Endothelial cell of umbilical vein (primary cell): Measurements from ENCODE around the gene GATD1. TPM values are rescaled to one million over a fixed set of nuclear protein-coding genes. Genes with fewer than 3 reads are reported as not detected.

Source experiments
- BruUV-seq: library from RNA; stranded (reverse); fragments of 400-500 nt; replicated peaks from 2 replicates; lab custom pipeline; 2021; lab: Mats Ljungman, UMichigan
- CTCF ChIA-PET: fragments of 300-600, 350-600 bp; sonication (Branson Sonifier 250); formaldehyde crosslinking; loops from one replicate; lab custom pipeline; 2021; ENCODE audit warnings: antibody characterized with exemption, inconsistent platforms; lab: Charles Lee
- POLR2A ChIA-PET: fragments of 300-600, 350-600 bp; sonication (Branson Sonifier 250); formaldehyde crosslinking; loops from one replicate; lab custom pipeline; 2021; ENCODE audit warnings: antibody characterized with exemption, inconsistent platforms; lab: Charles Lee
- DNase-seq: peaks from one replicate; pipeline ENCODE4 v3.0.0-alpha.2; 2011; ENCODE audit warnings: low read depth, low spot score
- FAIRE-seq: peaks from 2 replicates; lab custom pipeline; 2011; peaks lifted over from hg19 to GRCh38; lab: Jason Lieb, UNC
- H2AFZ ChIP-seq: 2 replicates; pipeline ENCODE4 v1.6.0; 2012; ENCODE audit warnings: low read depth, low read length, control low read depth, inconsistent platforms
- H3K27ac ChIP-seq: 2 replicates; pipeline ENCODE4 v1.5.1; 2011; ENCODE audit warnings: low read depth, mild to moderate bottlenecking, control low read depth, low read length, moderate library complexity; ENCODE audit not compliant: insufficient read depth
- H3K27me3 ChIP-seq, 2 experiments: 2 replicates each; pipeline versions ENCODE4 v1.6.0 to v1.6.1; 2011; ENCODE audit warnings: low read length in 2 of 2, mixed read lengths in 1 of 2; ENCODE audit not compliant: control insufficient read depth in 2 of 2, insufficient read depth in 2 of 2
- H3K36me3 ChIP-seq, 2 experiments: 2 replicates in 1 of 2; 3 replicates in 1 of 2; pipeline ENCODE4 v1.5.1; 2011; ENCODE audit warnings: low read length in 2 of 2, mild to moderate bottlenecking in 1 of 2, moderate library complexity in 1 of 2; ENCODE audit not compliant: control insufficient read depth in 2 of 2, insufficient read depth in 2 of 2; ENCODE audit errors: extremely low read depth in 1 of 2
- H3K4me1 ChIP-seq: 3 replicates; pipeline ENCODE4 v1.5.1; 2011; ENCODE audit warnings: mild to moderate bottlenecking, low read length; ENCODE audit not compliant: control insufficient read depth, insufficient read depth; ENCODE audit errors: extremely low read depth
- H3K4me2 ChIP-seq: 2 replicates; pipeline ENCODE4 v1.6.1; 2011; ENCODE audit warnings: low read length, control low read depth, mixed read lengths; ENCODE audit not compliant: insufficient read depth
- H3K4me3 ChIP-seq, 3 experiments: fragments of 200-600 bp in 1 of 3; sonication (generic), shearing (Covaris generic) in 1 of 3; replicated peaks in 1 of 3; 2 replicates each; pipeline ENCODE4 v1.5.1; 2011 to 2016; ENCODE audit warnings: control low read depth in 3 of 3, low read length in 3 of 3, mild to moderate bottlenecking in 2 of 3, inconsistent platforms in 1 of 3, low read depth in 1 of 3, moderate library complexity in 1 of 3; ENCODE audit not compliant: insufficient read depth in 1 of 3
- H3K79me2 ChIP-seq: 2 replicates; pipeline ENCODE4 v1.6.0; 2012; ENCODE audit warnings: low read length, inconsistent platforms; ENCODE audit not compliant: control insufficient read depth, insufficient read depth
- H3K9ac ChIP-seq: replicated peaks from 2 replicates; pipeline ENCODE3; 2011; ENCODE audit warnings: low read length, control low read depth; ENCODE audit not compliant: insufficient read depth; ENCODE audit errors: extremely low read depth
- H3K9me1 ChIP-seq: replicated peaks from 3 replicates; pipeline ENCODE4 v1.6.0; 2011; ENCODE audit warnings: mild to moderate bottlenecking, low read length; ENCODE audit not compliant: control insufficient read depth, insufficient read depth; ENCODE audit errors: extremely low read depth
- H3K9me3 ChIP-seq: replicated peaks from 2 replicates; pipeline ENCODE4 v1.5.1; 2012; ENCODE audit warnings: low read length, inconsistent platforms; ENCODE audit not compliant: control insufficient read depth, insufficient read depth
- H4K20me1 ChIP-seq: replicated peaks from 2 replicates; pipeline ENCODE3; 2011; ENCODE audit warnings: mild to moderate bottlenecking, low read length; ENCODE audit not compliant: control insufficient read depth, insufficient read depth; ENCODE audit errors: extremely low read depth
- CTCF ChIP-seq, 2 donors: IDR thresholded peaks; 1 replicate in 1 of 2; 2 replicates in 1 of 2; pipeline ENCODE4 v1.5.1; 2011; ENCODE audit warnings: low read length in 2 of 2, mild to moderate bottlenecking in 2 of 2, moderate library complexity in 2 of 2, control low read depth in 1 of 2, inconsistent platforms in 1 of 2, low read depth in 1 of 2; ENCODE audit not compliant: insufficient read depth in 1 of 2; ENCODE audit errors: extremely low read depth in 1 of 2
- EZH2 ChIP-seq: IDR thresholded peaks from 2 replicates; pipeline ENCODE4 v1.6.1; 2012; ENCODE audit warnings: borderline replicate concordance, low read depth, mild to moderate bottlenecking, moderate library complexity, low read length, inconsistent platforms; ENCODE audit not compliant: severe bottlenecking
- FOS ChIP-seq: IDR thresholded peaks from 2 replicates; pipeline ENCODE4 v1.6.1; 2011; ENCODE audit warnings: mild to moderate bottlenecking, low read length, moderate library complexity, borderline replicate concordance; ENCODE audit not compliant: insufficient read depth
- GATA2 ChIP-seq: IDR thresholded peaks from 2 replicates; pipeline ENCODE4 v1.7.0; 2011; ENCODE audit warnings: low read depth, mild to moderate bottlenecking, moderate library complexity, mixed read lengths, low read length; ENCODE audit not compliant: insufficient read length, insufficient read depth
- JUN ChIP-seq: IDR thresholded peaks from 2 replicates; pipeline ENCODE4 v1.6.1; 2011; ENCODE audit warnings: borderline replicate concordance, low read depth; ENCODE audit not compliant: insufficient read length, insufficient read depth
- MAX ChIP-seq: IDR thresholded peaks from 2 replicates; pipeline ENCODE4 v1.6.1; 2011; ENCODE audit not compliant: insufficient read depth, insufficient read length
- MYC ChIP-seq: IDR thresholded peaks from one replicate; pipeline ENCODE4 v1.6.1; 2011; ENCODE audit warnings: mild to moderate bottlenecking, low read depth, low read length
- POLR2A ChIP-seq: IDR thresholded peaks from 2 replicates; pipeline ENCODE4 v1.6.1; 2012; ENCODE audit warnings: low read depth, mild to moderate bottlenecking, control low read depth, low read length
- dilution Hi-C: fragments of 300-500 bp; cut with MboI; formaldehyde crosslinking; loops from one replicate; pipeline ENCODE4 v1.15.0; 2019; ENCODE audit warnings: low sequenced_read_pairs; ENCODE audit not compliant: extremely low pct_ligation_motif_present
- intact Hi-C: fragments of 100-400 bp; cut with micrococcal nuclease; formaldehyde crosslinking; loops from one replicate; pipeline ENCODE4 v1.10.0; 2022
- polyA plus RNA-seq, 4 experiments: library from polyadenylated mRNA; depleted of rRNA in 3 of 4; stranded (reverse) in 3 of 4; unstranded in 1 of 4; fragments of >200 nt; gene quantifications; 2 replicates each; pipeline versions ENCODE4 v1.2.1 to v1.2.3, GENCODE V29; 2011 to 2012; ENCODE audit warnings: missing spikeins in 1 of 4
- total RNA-seq: library from RNA; stranded (reverse); gene quantifications from 2 replicates; pipeline ENCODE4 v1.2.3, GENCODE V29; 2021

GATD1 gene
- total and polyA plus RNA-seq, 2 donors (not counting 3 experiments of a cell fraction or from before 2014, with no cell fraction given) = 70.6 to 83.1 TPM

- ChIA-PET POLR2A (interaction anchor here (0.7 to 1.0 kb wide), 2 partner anchors 12 to 37 kb away, joined by 3 read pairs; partner anchors contain the start of gene RPLP2), CTCF (interaction anchor here (1.1 to 2.1 kb wide), 4 partner anchors 12 to 47 kb away, joined by 4 to 9 read pairs (median 8); partner anchors contain the start of gene RPLP2)
- dilution Hi-C loops = no loop called here
- DNase-seq (peak; percentile 80), FAIRE-seq (peak; percentile 89)
- Histone ChIP-seq H3K27me3 (no peaks in the 10 kb centered on the region), H3K4me1 (peaks cover 14% of the 10 kb centered on the region), H3K9ac (peak overlapping the region; percentile 45), H3K4me2 (peak overlapping the region; percentile 62), H2AFZ (peak overlapping the region; percentile 56), H3K9me1 (no peaks in the 10 kb centered on the region), H3K27ac (peak overlapping the region; percentile 32), H4K20me1 (no peaks in the 10 kb centered on the region), H3K79me2 (peaks cover 11% of the 10 kb centered on the region), H3K36me3 (peaks cover 0 to 15% of the 10 kb centered on the region in 2 experiments), H3K9me3 (no peaks in the 10 kb centered on the region), H3K4me3 (peak overlapping the region; percentile 57 to 66 (median 64))
- BruUV-seq = TSS peak; percentile 4
- TF ChIP-seq POLR2A = peak; percentile 78
- no peak for TF ChIP-seq EZH2
- TF ChIP-seq MAX = peak; percentile 82
- intact Hi-C loops = loop anchor here (1.0 to 2.0 kb wide), 2 partner anchors 12 to 15 kb away; partner anchors contain the start of gene RPLP2
Measured at GRCh38 chr11:797296-798092, 20.2 kb upstream of the GATD1 start.

- peak overlapping the region; percentile 45 for H3K9ac ChIP-seq
- DNase-seq (no peak), FAIRE-seq (no peak)
- ChIA-PET POLR2A (interaction anchor here (0.7 to 1.0 kb wide), 2 partner anchors 13 to 37 kb away, joined by 3 read pairs; partner anchors contain the start of gene RPLP2), CTCF (interaction anchor here (1.1 to 2.1 kb wide), 3 partner anchors 11 to 48 kb away, joined by 4 to 9 read pairs (median 9); no protein-coding TSS in a partner anchor)
- H3K9me3 ChIP-seq = no peaks in the 10 kb centered on the region
- dilution Hi-C loops (no loop called here), intact Hi-C loops (loop anchor here (1.0 to 2.0 kb wide), 2 partner anchors 13 to 14 kb away; partner anchors contain the start of gene RPLP2)
- BruUV-seq = no TSS peak
- TF ChIP-seq FOS = no peak
- TF ChIP-seq JUN = no peak
- no peak for TF ChIP-seq POLR2A
- no peak for TF ChIP-seq CTCF (IDR thresholded peaks at IDR 0.05; ENCODE audit: extremely low read depth in 1 of 2, insufficient read depth in 1 of 2, low read depth in 1 of 2, low read length in 2 of 2)
- TF ChIP-seq EZH2 = no peak
- no peak for TF ChIP-seq MYC
- no peak for TF ChIP-seq GATA2
- H3K4me3 ChIP-seq = peak overlapping the region; percentile 57 to 66 (median 64)
- H3K79me2 ChIP-seq = peaks cover 11% of the 10 kb centered on the region
- peak overlapping the region; percentile 62 for H3K4me2 ChIP-seq
- H3K36me3 ChIP-seq = peaks cover 0 to 10% of the 10 kb centered on the region in 2 experiments
- no peaks in the 10 kb centered on the region for H3K9me1 ChIP-seq
- peaks cover 14% of the 10 kb centered on the region for H3K4me1 ChIP-seq
- H3K27me3 ChIP-seq = no peaks in the 10 kb centered on the region
- H3K27ac ChIP-seq = peak overlapping the region; percentile 39
- no peak overlapping the region for H2AFZ ChIP-seq
- H4K20me1 ChIP-seq = no peaks in the 10 kb centered on the region
Measured at GRCh38 chr11:796565-797295, 19.4 kb upstream of the GATD1 start.
